Loucy (cell line): ENCODE results near the gene TOLLIP.

Experiments used
- H2AFZ ChIP-seq: fragments of 200-600 bp; sonication (generic); 2 replicates; pipeline ENCODE4 v1.6.0; 2016; ENCODE audit warnings: antibody characterized with exemption, mild to moderate bottlenecking, low read length, moderate library complexity
- H3F3A ChIP-seq: fragments of 200-600 bp; 2 replicates; pipeline ENCODE4 v1.6.0; 2016; ENCODE audit warnings: antibody characterized with exemption, low read depth, mild to moderate bottlenecking
- H3K27me3 ChIP-seq: fragments of 200-600 bp; sonication (generic); 2 replicates; pipeline ENCODE4 v1.6.1; 2014; ENCODE audit warnings: low read length, mild to moderate bottlenecking; ENCODE audit not compliant: insufficient read depth, poor library complexity, severe bottlenecking
- H3K36me3 ChIP-seq: fragments of 200-600 bp; sonication (generic); 2 replicates; pipeline ENCODE4 v1.6.1; 2016; ENCODE audit warnings: low read length; ENCODE audit not compliant: insufficient read depth
- H3K4me1 ChIP-seq: fragments of 200-600 bp; sonication (generic); 2 replicates; pipeline ENCODE4 v1.5.1; 2014; ENCODE audit warnings: low read length, mild to moderate bottlenecking; ENCODE audit not compliant: insufficient read depth, poor library complexity, severe bottlenecking
- H3K4me2 ChIP-seq: fragments of 200-600 bp; sonication (generic); 2 replicates; pipeline ENCODE4 v1.6.0; 2014; ENCODE audit warnings: antibody characterized with exemption, low read length, low read depth, mild to moderate bottlenecking; ENCODE audit not compliant: poor library complexity, severe bottlenecking
- H3K4me3 ChIP-seq: fragments of 200-600 bp; sonication (generic); 2 replicates; pipeline ENCODE4 v1.5.1; 2014; ENCODE audit warnings: low read length, mild to moderate bottlenecking, mixed read lengths; ENCODE audit not compliant: poor library complexity, severe bottlenecking
- H3K79me2 ChIP-seq: fragments of 200-600 bp; sonication (generic); 2 replicates; pipeline ENCODE4 v1.6.1; 2014; ENCODE audit warnings: low read length; ENCODE audit not compliant: insufficient read depth
- H3K9ac ChIP-seq: fragments of 200-600 bp; sonication (generic); 2 replicates; pipeline ENCODE4 v1.6.0; 2014; ENCODE audit warnings: mild to moderate bottlenecking, low read depth, low read length, moderate library complexity; ENCODE audit not compliant: poor library complexity, severe bottlenecking
- H3K9me2 ChIP-seq: fragments of 200-600 bp; sonication (generic); replicated peaks from 2 replicates; pipeline ENCODE4 v1.6.1; 2016; ENCODE audit warnings: low read depth, low read length, mixed read lengths
- H3K9me3 ChIP-seq: fragments of 200-600 bp; sonication (generic); 2 replicates; pipeline ENCODE4 v1.6.1; 2014; ENCODE audit warnings: mild to moderate bottlenecking, antibody characterized with exemption, low read length, low read depth; ENCODE audit not compliant: insufficient read depth
- H4K20me1 ChIP-seq: fragments of 200-600 bp; sonication (generic); 2 replicates; pipeline ENCODE4 v1.6.0; 2014; ENCODE audit warnings: antibody characterized with exemption, low read length, mild to moderate bottlenecking; ENCODE audit not compliant: insufficient read depth, poor library complexity, severe bottlenecking
- EZH2phosphoT487 ChIP-seq: fragments of 200-600 bp; IDR thresholded peaks from 2 replicates; pipeline ENCODE4 v1.6.1; 2018; ENCODE audit warnings: antibody characterized with exemption, mild to moderate bottlenecking, moderate library complexity, borderline replicate concordance
- TF ChIP-seq, protein P1 (sequence below): fragments of 200-600 bp; sonication (generic); conservative IDR thresholded peaks from 2 replicates; pipeline ENCODE4 v1.5.1; 2014; ENCODE audit warnings: mild to moderate bottlenecking, antibody characterized with exemption, low read length

TOLLIP gene

DNA sequence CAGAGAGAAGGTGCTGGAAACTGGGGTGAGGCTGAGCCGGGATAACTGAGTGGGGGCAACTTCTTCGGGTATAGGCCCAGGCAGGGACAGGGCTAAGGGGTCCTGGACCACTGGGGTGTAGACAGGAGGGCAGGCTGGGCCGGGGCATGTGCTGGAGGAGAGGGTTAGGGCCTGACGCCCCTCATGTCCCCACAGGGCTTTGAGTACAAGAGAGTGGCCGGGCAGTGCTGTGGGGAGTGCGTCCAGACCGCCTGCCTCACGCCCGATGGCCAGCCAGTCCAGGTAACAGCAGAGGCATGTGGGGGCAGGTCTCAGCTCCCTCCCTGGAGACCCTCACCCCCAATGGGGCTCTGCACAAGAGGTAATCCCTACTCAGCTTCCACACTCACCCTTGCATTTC is 49.9 kb downstream of the TOLLIP start:
- H3K9me3 ChIP-seq = no peaks in the 10 kb centered on the region; the same call in 1 of the 2 replicates
- TF ChIP-seq, protein P1, sequence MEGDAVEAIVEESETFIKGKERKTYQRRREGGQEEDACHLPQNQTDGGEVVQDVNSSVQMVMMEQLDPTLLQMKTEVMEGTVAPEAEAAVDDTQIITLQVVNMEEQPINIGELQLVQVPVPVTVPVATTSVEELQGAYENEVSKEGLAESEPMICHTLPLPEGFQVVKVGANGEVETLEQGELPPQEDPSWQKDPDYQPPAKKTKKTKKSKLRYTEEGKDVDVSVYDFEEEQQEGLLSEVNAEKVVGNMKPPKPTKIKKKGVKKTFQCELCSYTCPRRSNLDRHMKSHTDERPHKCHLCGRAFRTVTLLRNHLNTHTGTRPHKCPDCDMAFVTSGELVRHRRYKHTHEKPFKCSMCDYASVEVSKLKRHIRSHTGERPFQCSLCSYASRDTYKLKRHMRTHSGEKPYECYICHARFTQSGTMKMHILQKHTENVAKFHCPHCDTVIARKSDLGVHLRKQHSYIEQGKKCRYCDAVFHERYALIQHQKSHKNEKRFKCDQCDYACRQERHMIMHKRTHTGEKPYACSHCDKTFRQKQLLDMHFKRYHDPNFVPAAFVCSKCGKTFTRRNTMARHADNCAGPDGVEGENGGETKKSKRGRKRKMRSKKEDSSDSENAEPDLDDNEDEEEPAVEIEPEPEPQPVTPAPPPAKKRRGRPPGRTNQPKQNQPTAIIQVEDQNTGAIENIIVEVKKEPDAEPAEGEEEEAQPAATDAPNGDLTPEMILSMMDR = no peak
- TF ChIP-seq EZH2phosphoT487 = no peak
- no peaks in the 10 kb centered on the region for H4K20me1 ChIP-seq
- H3K4me3 ChIP-seq = no peak overlapping the region
- H2AFZ ChIP-seq = no peak overlapping the region
- no peaks in the 10 kb centered on the region for H3K27me3 ChIP-seq
- no peak overlapping the region for H3K9ac ChIP-seq
- H3K79me2 ChIP-seq = no peaks in the 10 kb centered on the region
- no peaks in the 10 kb centered on the region for H3K9me2 ChIP-seq
- no peaks in the 10 kb centered on the region for H3F3A ChIP-seq
- no peaks in the 10 kb centered on the region for H3K36me3 ChIP-seq
- H3K4me1 ChIP-seq = peaks cover 8% of the 10 kb centered on the region
- H3K4me2 ChIP-seq = no peak overlapping the region

DNA sequence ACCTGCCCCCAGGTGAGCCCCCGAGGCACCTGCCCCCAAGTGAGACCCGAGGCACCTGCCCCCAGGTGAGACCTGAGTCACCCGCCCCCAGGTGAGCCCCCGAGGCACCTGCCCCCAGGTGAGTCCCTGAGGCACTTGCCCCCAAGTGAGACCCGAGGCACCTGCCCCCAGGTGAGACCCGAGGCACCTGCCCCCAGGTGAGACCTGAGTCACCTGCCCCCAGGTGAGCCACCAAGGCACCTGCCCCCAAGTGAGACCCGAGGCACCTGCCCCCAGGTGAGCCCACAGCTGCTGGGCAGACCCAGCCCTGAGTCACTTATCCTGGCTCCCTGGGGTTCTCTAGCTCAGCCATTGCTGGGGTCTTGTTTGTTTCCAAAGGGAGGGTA is 50.4 kb downstream of the TOLLIP start:
- Histone ChIP-seq H3K4me1 (peaks cover 8% of the 10 kb centered on the region), H3K79me2 (no peaks in the 10 kb centered on the region), H3K36me3 (no peaks in the 10 kb centered on the region), H3K4me3 (no peak overlapping the region), H3F3A (no peaks in the 10 kb centered on the region), H2AFZ (no peak overlapping the region), H3K9me3 (no peaks in the 10 kb centered on the region; the same call in 1 of the 2 replicates), H3K27me3 (no peaks in the 10 kb centered on the region), H3K9me2 (no peaks in the 10 kb centered on the region), H3K9ac (no peak overlapping the region), H3K4me2 (no peak overlapping the region), H4K20me1 (no peaks in the 10 kb centered on the region)
- no peak for TF ChIP-seq EZH2phosphoT487
- TF ChIP-seq, protein P1 = no peak

DNA sequence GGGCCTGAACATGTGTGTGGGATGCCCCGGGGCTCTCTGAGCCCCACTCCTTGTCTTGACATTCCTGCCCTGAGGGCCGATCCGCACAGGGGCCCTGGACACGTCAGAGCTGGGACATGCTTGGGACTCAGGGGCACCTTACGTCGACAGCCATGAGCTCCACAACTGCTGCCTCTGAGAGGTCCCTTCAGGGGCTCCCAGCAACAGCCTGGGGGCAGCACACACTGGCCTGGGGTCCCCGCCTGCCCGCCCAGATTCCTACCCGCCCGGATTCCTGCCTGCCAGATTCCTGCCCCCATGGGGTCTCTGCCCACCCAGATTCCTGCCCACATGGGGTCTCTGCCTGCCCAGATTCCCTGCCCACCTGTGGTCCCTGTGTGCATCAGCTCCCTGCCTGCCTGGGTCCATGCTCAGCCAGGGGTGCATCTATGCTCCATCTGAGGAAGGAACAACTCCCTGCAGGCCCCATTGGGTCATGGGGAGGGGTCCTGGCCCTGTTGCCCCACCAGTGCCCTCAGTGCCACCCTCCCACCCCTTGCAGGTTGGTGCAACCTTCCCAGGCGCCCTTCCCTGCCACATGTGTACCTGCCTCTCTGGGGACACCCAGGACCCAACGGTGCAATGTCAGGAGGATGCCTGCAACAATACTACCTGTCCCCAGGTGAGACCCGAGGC is 50.9 kb downstream of the TOLLIP start:
- Histone ChIP-seq H4K20me1 (no peaks in the 10 kb centered on the region), H3K36me3 (no peaks in the 10 kb centered on the region), H3K27me3 (no peaks in the 10 kb centered on the region), H3K9me2 (no peaks in the 10 kb centered on the region), H3F3A (no peaks in the 10 kb centered on the region), H3K9me3 (no peaks in the 10 kb centered on the region; the same call in 1 of the 2 replicates), H3K4me1 (peaks cover 8% of the 10 kb centered on the region), H2AFZ (no peak overlapping the region), H3K9ac (no peak overlapping the region), H3K79me2 (no peaks in the 10 kb centered on the region), H3K4me2 (no peak overlapping the region), H3K4me3 (no peak overlapping the region)
- TF ChIP-seq, protein P1 = no peak
- no peak for TF ChIP-seq EZH2phosphoT487
